PC-3 (cell line): ENCODE results near the gene GBP6.

Source experiments
- CTCF ChIP-seq: fragments of 300-600 bp; sonication (generic); conservative IDR thresholded peaks from 2 replicates; pipeline ENCODE4 v1.5.1; 2017; ENCODE audit warnings: antibody characterized with exemption, low read depth, mild to moderate bottlenecking, low read length
- EZH2 ChIP-seq: fragments of 300-600 bp; sonication (generic); IDR thresholded peaks from one replicate; pipeline ENCODE4 v1.6.1; 2017; ENCODE audit warnings: antibody characterized with exemption, mild to moderate bottlenecking, low read length; ENCODE audit not compliant: unreplicated experiment

- TF ChIP-seq EZH2 (no peak), CTCF (no peak)
These were observed 33.0 kb downstream of the GBP6 start for GRCh38 chr1:89396902-89397301.
